Measurements from ENCODE around the gene MPPE1.

Gene MPPE1

DNA sequence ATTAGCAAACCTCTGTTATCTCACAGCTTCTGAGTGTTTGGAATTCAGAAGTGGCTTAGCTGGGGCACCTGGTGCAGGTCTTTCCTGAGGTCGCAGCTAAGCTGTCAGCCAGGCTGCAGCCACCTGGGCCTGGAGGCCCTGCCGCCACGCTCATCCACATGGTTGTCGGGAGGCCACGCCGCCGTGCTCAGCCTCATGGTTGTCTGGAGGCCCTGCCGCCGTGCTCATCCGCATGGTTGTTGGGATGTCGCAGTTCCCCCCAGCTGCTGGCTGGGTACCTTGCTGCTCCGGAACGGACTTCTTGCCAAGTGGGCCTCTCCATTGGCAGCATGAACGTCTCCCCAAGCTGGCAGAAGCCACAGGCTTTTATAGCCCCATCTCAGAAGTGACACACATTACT is 24.3 kb upstream of the MPPE1 start:
- TF ChIP-seq CTCF (IDR thresholded peaks at IDR 0.05; ENCODE audit: low read length) (no peak), EZH2 (IDR thresholded peaks at IDR 0.05; ENCODE audit: borderline replicate concordance, low read length) (no peak)
- H3K27me3 ChIP-seq (ENCODE audit: insufficient read depth, low read length), result no peaks in the 10 kb centered on the region
- H3K27ac ChIP-seq (ENCODE audit: low read depth, low read length, poor library complexity, severe bottlenecking), result no peak overlapping the region

DNA sequence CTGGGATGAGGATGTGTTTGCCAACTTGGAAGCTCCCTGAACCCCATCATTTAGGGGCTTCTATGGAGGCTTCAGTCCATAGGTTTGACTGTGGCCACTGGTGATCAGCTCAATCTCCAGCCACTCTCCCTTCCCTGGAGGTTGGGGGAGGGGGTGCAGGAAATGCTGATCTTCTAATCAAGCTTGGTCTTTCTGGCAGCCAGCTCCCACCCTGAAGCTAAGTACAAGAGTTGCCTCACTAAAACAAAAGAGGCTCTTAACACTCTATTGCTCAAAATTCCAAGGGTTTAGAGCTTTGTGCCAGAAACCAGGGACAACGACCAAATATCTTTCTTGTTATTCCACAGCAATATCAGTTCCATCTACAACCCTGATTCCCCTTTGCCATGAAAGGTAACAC is 19.4 kb upstream of the MPPE1 start:
- Histone ChIP-seq H3F3A (ENCODE audit: insufficient read depth, low read length) (peaks cover 2% of the 10 kb centered on the region; the same call in 1 of the 2 replicates), H3K79me2 (ENCODE audit: insufficient read depth, low read length) (no peaks in the 10 kb centered on the region), H3K4me2 (ENCODE audit: low read length) (no peak overlapping the region), H3K27me3 (ENCODE audit: insufficient read depth, low read length) (no peaks in the 10 kb centered on the region; the same call in 1 of the 2 replicates), H3K9ac (ENCODE audit: low read length) (no peak overlapping the region), H2AFZ (ENCODE audit: low read length) (no peak overlapping the region), H3K36me3 (ENCODE audit: insufficient read depth, low read length) (no peaks in the 10 kb centered on the region), H3K9me3 (ENCODE audit: low read length) (no peaks in the 10 kb centered on the region), H4K20me1 (ENCODE audit: insufficient read depth, low read length) (no peaks in the 10 kb centered on the region), H3K9me2 (ENCODE audit: low read depth, low read length) (no peaks in the 10 kb centered on the region), H3K27ac (ENCODE audit: low read depth, low read length, poor library complexity, severe bottlenecking) (no peak overlapping the region), H3K4me1 (ENCODE audit: insufficient read depth, low read length, severe bottlenecking) (no peaks in the 10 kb centered on the region), H3K4me3 (ENCODE audit: low read depth, low read length, poor library complexity, severe bottlenecking) (no peak overlapping the region)
- TF ChIP-seq EZH2 (IDR thresholded peaks at IDR 0.05; ENCODE audit: borderline replicate concordance, low read length) (no peak), CTCF (IDR thresholded peaks at IDR 0.05; ENCODE audit: low read length) (no peak)

More for the DNA sequence above, 24.3 kb upstream of the MPPE1 start:
- no peaks in the 10 kb centered on the region for H3K36me3 ChIP-seq (ENCODE audit: insufficient read depth, low read length)
- no peaks in the 10 kb centered on the region for H3K4me1 ChIP-seq (ENCODE audit: insufficient read depth, low read length, severe bottlenecking)
- no peaks in the 10 kb centered on the region for H4K20me1 ChIP-seq (ENCODE audit: insufficient read depth, low read length)
- H2AFZ ChIP-seq (ENCODE audit: low read length), result no peak overlapping the region
- H3F3A ChIP-seq (ENCODE audit: insufficient read depth, low read length), result no peaks in the 10 kb centered on the region
- no peak overlapping the region for H3K9ac ChIP-seq (ENCODE audit: low read length)
- no peaks in the 10 kb centered on the region for H3K9me2 ChIP-seq (ENCODE audit: low read depth, low read length)
- no peaks in the 10 kb centered on the region for H3K9me3 ChIP-seq (ENCODE audit: low read length)
- H3K4me2 ChIP-seq (ENCODE audit: low read length), result no peak overlapping the region
- no peak overlapping the region for H3K4me3 ChIP-seq (ENCODE audit: low read depth, low read length, poor library complexity, severe bottlenecking)
- H3K79me2 ChIP-seq (ENCODE audit: insufficient read depth, low read length), result no peaks in the 10 kb centered on the region

- no peaks in the 10 kb centered on the region; the same call in 1 of the 2 replicates for H3K27me3 ChIP-seq (ENCODE audit: insufficient read depth, low read length)
- H3K4me1 ChIP-seq (ENCODE audit: insufficient read depth, low read length, severe bottlenecking), result peaks cover 11% of the 10 kb centered on the region
- no peak overlapping the region for H3K27ac ChIP-seq (ENCODE audit: low read depth, low read length, poor library complexity, severe bottlenecking)
- H3K4me2 ChIP-seq (ENCODE audit: low read length), result no peak overlapping the region
- H3K36me3 ChIP-seq (ENCODE audit: insufficient read depth, low read length), result no peaks in the 10 kb centered on the region
- H2AFZ ChIP-seq (ENCODE audit: low read length), result no peak overlapping the region
- H4K20me1 ChIP-seq (ENCODE audit: insufficient read depth, low read length), result no peaks in the 10 kb centered on the region
- H3K79me2 ChIP-seq (ENCODE audit: insufficient read depth, low read length), result no peaks in the 10 kb centered on the region
- H3K4me3 ChIP-seq (ENCODE audit: low read depth, low read length, poor library complexity, severe bottlenecking), result no peak overlapping the region
- no peak for TF ChIP-seq CTCF (IDR thresholded peaks at IDR 0.05; ENCODE audit: low read length)
- TF ChIP-seq EZH2 (IDR thresholded peaks at IDR 0.05; ENCODE audit: borderline replicate concordance, low read length), result no peak
- H3K9ac ChIP-seq (ENCODE audit: low read length), result no peak overlapping the region
- H3K9me2 ChIP-seq (ENCODE audit: low read depth, low read length), result no peaks in the 10 kb centered on the region
- no peaks in the 10 kb centered on the region for H3K9me3 ChIP-seq (ENCODE audit: low read length)
- peaks cover 2% of the 10 kb centered on the region; the same call in 1 of the 2 replicates for H3F3A ChIP-seq (ENCODE audit: insufficient read depth, low read length)
Measured at GRCh38 chr18:11925800-11926481, 17.8 kb upstream of the MPPE1 start.

All from OCI-LY1 (cell line).